Left lobe of liver (tissue), 2 donors: ENCODE measurements around the gene TLK1. TPM values are rescaled to one million over a fixed set of nuclear protein-coding genes. Genes with fewer than 3 reads are reported as not detected.

Source experiments
- ATAC-seq: fragments of 200-7000 bp; cut with Tn5 transposase; one replicate; pipeline ENCODE4 v1.9.1; 2020; ENCODE audit warnings: mild to moderate bottlenecking, moderate library complexity
- DNase-seq: peaks from one replicate; pipeline ENCODE4 v3.0.0-alpha.2; 2020; ENCODE audit warnings: low spot score
- total RNA-seq: library from RNA; stranded (reverse); gene quantifications from one replicate; pipeline ENCODE4 v1.2.1, GENCODE V29; 2021
- donor health status: DM: no; HTN: no; CAD: no; lungs with moderate emphysema.
- donor health status: DM: no; HTN: yes; CAD: no.

The TLK1 gene
- total RNA-seq, 1 donor from 2014 or later = 35.7 TPM

DNA sequence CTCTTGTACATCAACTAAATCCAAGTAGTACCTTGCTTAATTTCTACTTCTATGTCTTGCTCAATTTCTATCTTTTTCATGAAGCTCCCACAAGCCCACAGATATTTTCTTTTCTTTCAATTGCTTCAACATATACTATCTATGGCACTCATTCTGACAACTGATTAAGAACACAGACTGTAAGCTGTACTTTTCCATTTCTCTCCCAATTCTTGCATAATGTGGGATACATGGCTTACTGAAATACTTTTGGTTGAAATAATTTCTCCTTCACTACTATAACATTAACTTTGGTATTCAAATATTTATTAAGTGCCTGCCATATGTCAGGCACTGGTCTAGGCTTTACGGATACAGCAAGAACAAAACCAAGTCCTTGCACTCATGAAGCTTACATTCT is 146.8 kb downstream of the TLK1 start:
- ATAC-seq = no peak
- no peak for DNase-seq

- DNase-seq (no peak), ATAC-seq (no peak)
Measured at GRCh38 chr2:171009386-171009785, 151.3 kb downstream of the TLK1 start.

- no peak for ATAC-seq
- DNase-seq = no peak
Measured at GRCh38 chr2:171008550-171009205, 152.0 kb downstream of the TLK1 start.

GRCh38 chr2:171004833-171005232 is 155.9 kb downstream of the TLK1 start:
- DNase-seq = no peak
- ATAC-seq = no peak

DNA sequence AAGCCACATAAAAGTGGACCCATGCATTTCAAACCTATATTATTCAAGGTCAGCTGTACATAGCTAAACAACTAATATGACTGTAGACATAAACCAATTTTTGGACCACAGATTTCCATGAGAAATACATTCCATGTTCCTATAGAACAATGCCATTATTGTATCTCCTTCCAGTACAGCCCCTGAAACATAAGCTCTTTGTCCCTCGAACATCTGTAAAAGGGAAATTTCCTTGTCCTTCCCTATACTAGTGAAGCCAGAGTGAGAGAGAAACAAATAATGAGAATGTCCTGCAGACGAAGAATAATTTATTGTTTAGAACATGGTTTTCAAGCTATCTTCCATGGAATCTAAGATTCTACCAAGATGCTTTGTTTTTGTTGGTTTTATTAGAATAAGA is 156.3 kb downstream of the TLK1 start:
- ATAC-seq (no peak), DNase-seq (no peak)

GRCh38 chr2:170999654-171000053 is 161.0 kb downstream of the TLK1 start:
- ATAC-seq (no peak), DNase-seq (no peak)

DNA sequence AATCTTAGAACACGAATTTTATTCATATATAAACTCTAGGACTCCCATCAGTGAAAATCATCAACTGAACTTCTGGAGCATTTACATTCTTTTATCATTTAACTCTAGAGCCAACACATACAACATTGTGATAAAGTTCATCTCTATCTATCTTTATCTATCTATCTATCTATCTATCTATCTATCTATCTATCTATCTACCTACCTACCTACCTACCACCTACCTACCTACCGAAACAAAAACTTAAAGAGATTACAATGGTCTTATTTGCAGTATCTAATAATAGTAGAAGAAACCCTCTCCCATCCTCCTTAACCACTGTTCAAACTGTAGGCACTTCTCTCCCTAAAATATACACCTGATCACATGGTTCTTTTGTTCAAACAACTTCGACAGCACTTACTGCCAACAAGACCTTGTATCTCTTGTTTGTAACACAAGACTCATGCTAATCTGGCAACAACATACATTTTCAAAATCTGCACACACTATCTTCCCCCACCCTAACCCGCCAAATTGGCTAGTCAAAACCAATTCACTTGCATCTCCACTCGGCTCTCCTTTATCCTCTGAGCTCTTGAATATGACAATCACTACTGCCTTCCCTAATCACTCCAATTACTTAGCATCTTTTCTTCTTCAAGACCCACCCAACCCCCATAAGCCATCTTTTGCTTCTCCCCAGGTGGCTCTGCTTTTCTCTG is 162.6 kb downstream of the TLK1 start:
- no peak for DNase-seq
- no peak for ATAC-seq

DNA sequence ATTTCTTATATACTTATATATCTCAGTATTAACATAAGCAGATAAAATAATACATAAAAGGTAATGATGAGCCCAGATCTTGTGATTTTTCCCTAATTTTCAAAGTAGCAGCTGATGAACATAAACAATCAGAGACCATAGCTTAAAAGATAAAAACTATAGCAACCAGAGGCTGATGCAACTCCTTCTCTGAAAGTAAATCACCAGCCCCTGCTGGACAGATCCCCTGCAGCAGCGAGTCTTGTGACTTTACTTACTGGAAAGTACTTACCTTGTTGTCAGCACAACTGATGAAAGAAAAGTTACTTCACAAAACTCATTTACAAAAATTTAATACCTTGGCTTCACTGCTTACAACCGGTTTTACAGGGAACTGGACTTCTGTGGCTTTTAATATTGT is 164.4 kb downstream of the TLK1 start:
- ATAC-seq (no peak), DNase-seq (no peak)

DNA sequence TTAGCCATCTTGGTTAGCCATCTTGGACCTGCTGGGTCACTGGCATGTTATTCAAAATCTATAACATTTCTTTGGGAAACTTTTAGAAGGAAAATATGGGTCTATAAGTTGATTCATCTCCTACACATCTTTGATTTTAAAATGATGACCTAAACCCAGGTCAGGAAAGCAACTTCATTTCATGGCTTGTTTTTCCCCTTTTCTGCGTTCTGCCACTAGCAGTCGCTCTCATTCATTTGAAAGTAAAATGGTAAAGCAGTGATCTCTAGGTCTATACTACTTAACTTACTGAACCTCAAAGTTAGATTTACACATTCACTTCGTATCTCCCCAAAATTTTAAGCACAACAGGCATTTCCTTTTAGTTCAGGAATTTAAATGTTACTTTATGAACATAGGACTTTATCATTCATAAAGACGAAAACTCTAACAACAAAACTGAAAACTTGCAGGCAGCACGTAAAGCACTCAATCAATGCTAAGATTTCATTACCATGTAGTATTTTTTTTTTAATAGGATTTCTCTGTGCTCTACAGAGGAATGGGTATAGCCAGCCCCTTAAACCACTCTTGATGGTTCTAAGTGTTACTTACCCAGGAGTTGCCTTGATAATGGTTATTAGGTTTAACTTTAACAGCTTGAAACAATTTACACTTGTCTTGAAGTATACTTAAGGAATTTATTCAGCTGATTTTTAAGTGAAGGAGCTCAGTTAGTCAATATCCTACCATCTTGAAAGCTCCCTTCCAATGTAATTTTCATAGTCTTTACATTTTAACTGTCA is 169.1 kb downstream of the TLK1 start:
- DNase-seq = no peak
- ATAC-seq = no peak

- ATAC-seq = no peak
- no peak for DNase-seq
Measured at GRCh38 chr2:170986566-170987258, 174.0 kb downstream of the TLK1 start.

DNA sequence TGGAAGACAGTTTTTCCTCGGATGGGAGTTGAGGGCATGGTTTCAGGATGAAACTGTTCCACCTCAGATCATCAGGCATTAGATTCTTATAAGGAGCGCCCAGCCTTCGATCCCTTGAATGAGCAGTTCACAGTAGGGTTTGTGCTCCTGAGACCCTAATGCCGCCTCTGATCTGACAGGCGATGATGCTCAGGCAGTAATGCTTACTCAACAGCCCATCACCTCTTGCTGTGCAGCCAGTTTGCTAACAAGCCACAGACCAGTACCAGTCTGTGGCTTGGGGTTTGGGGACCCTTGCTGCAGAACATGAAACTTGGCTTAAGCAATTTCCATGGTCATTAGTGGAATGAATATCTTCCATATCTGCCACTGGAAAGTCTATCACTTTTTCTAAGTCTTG is 175.3 kb downstream of the TLK1 start:
- DNase-seq (no peak), ATAC-seq (no peak)

DNA sequence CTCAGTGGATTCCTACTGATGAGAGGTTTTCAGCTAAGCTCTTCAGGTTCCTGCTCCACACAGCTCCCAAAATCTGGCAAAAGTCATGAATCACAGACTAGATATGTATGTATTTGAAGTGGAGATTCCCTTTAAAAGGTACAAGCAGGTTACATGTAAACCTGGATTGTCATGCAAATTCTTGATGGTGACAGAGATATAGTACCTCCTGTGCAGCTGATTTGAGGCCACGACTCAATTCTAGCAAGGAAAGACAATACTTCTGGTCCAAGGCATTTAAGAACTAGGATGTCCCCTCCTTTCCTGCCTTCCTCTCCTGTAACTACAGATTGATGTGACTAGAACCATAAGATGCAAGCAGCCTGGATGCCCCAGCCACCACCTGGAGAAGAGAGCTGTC is 176.6 kb downstream of the TLK1 start:
- DNase-seq (no peak), ATAC-seq (peak; percentile 34)

DNA sequence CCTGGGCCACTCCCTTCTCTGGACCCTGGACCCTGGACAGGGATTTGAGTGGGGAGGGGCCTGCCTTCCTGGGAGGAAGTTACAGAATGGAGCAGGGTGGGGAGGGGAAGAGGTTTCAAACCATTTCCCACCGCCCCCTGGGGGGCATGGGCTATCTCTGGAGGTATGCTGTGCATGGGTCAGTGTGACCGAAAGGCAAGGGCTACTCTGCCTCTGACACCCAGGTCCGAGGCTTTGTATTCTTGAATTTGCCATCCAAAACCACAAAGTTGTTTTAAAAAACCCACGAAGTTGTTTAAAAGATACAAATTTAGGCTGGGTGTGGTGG is 184.8 kb downstream of the TLK1 start:
- DNase-seq (no peak), ATAC-seq (no peak)

DNA sequence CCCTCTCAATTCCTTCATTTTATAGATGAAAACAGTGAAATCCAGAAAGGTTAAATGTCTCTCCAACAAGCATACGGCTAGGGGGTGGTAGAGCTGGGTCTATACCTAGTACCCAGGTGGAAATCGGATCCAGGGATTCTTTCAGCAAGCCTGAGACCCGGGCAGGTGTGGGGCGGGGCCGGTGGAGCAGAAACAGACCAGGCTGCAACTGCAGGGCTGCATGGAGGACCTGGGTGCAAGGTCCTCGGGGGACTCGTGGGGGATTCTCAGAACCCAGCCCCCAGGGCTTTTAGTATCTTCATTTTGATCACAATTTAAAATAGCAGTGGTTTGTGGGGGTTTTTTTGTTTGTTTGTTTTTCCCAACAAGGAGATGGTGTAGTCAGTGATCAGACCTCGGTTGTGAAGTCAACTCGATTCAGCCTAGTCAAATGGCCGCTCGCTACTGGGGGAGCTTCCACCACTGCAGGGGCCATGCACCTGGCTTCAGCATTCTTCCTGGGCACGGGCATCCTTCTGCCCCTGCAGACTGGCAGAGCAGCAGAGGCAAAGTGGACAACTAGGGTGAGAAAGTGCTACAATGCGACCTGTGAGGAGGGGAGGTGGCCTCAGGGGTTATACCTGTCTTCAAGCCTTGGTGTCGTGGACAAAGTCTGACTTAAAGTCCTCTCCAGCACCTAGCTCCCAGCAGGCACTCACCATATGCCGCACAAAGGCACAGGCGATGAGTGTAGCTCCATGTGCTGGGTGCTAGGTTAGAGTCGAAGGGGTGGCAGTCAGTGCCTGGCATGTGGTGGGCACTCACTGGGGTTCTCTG is 185.4 kb downstream of the TLK1 start:
- ATAC-seq (no peak), DNase-seq (no peak)

DNA sequence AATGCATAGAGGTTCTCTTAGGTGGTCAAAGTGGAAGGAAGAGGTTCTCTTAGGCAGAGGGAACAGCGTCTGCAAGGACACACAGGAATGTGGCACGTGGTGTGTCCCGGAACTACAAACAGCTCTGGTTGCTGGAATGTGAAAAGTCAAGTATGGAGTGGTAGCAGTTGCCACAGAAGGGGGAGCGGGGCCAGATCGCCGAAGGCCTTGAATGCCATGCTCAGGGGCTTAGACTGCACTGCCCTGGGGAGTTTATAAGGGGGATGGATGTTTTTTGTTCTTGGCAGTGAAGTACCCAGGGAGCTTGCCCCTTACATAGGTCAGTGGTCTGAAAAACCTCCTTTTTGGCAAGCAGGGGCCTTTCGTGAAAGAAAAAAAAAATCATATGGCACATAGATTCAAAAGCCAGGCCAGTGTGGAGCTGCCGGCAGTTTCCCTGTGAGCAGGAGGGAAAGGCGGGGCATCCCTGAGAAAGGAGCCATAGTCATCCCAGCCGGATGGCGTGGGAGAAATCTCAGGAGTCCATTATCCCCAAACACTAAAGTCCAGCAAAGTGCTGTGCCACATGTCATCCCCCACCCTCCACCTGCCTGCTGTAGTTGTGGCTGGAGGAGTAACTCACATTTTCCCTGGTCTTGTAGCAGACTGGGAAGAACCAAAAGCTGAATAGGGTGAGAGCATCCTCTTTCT is 186.2 kb downstream of the TLK1 start:
- ATAC-seq (no peak), DNase-seq (no peak)

- ATAC-seq (peak; percentile 90), DNase-seq (peak; percentile 94)
Measured at GRCh38 chr2:170973492-170974303, 187.0 kb downstream of the TLK1 start.

DNA sequence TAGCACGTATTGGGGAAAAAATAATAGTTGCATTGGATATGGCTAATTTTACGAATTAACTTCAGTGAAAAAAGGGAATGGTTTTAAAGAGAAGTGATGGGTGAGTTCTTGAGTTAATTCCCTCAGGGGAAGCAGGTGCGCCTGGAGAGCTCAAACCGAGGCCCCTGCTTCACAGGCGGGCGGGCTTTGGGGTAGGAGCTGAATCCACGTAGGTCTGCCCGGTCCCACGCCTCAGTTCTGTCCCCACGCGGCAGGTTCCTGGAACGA is 187.5 kb downstream of the TLK1 start:
- DNase-seq (no peak), ATAC-seq (no peak)

- DNase-seq = peak; percentile 58
- peak; percentile 53 for ATAC-seq
Measured at GRCh38 chr2:170972296-170973224, 188.1 kb downstream of the TLK1 start.
